A549 (cell line): ENCODE measurements around the gene TTC12.

ENCODE experiments used
- HDAC2 ChIP-seq: fragments of 200-600 bp; sonication (generic); IDR thresholded peaks from 2 replicates; pipeline ENCODE4 v1.6.1; 2016
- USF2 ChIP-seq: fragments of 450-650 bp; IDR thresholded peaks from 2 replicates; pipeline ENCODE4 v1.6.1; 2014; ENCODE audit warnings: antibody characterized with exemption

- TF ChIP-seq USF2 (no peak), HDAC2 (no peak)
These were observed 42.7 kb upstream of the TTC12 start for GRCh38 chr11:113271551-113272245.
